Hematopoietic multipotent progenitor cell treated with erythropoietin and hydrocortisone succinate and interleukin-3 and kit ligand, for 6 days (in vitro differentiated cells): Measurements from ENCODE around the gene CYTH2.
"Not testable (repeated sequence)": the region's sequence is repeated elsewhere in the genome, so short reads cannot be mapped to it uniquely, and the experiment has no call there.

Experiments used
- DNase-seq: peaks from one replicate; pipeline ENCODE4 v3.0.0-alpha.2; 2015

Gene CYTH2

DNA sequence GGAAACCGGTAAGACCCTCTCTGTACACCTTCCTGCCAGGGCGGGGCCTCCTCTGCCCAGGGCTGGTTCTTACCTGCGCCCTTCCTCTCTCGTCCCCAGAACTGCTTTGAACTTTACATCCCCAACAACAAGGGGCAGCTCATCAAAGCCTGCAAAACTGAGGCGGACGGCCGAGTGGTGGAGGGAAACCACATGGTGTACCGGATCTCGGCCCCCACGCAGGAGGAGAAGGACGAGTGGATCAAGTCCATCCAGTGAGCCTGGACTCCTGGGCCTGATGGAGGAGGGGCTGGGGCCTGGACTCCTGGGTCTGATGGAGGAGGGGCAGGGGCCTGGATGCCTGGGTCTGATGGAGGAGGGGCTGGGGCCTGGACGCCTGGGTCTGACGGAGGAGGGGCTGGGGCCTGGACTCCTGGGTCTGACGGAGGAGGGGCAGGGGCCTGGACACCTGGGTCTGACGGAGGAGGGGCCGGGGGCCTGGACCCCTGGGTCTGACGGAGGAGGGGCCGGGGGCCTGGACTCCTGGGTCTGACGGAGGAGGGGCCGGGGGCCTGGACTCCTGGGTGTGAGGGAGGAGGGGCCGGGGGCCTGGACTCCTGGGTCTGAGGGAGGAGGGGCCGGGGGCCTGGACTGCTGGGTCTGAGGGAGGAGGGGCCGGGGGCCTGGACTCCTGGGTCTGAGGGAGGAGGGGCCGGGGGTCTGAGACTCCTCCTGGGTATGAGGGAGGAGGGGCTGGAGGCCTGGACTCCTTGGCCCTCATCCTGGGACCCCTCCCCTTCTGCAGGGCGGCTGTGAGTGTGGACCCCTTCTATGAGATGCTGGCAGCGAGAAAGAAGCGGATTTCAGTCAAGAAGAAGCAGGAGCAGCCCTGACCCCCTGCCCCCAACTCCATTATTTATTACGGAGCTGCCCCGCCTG is 9.4 kb downstream of the CYTH2 start:
- DNase-seq, result no peak

DNA sequence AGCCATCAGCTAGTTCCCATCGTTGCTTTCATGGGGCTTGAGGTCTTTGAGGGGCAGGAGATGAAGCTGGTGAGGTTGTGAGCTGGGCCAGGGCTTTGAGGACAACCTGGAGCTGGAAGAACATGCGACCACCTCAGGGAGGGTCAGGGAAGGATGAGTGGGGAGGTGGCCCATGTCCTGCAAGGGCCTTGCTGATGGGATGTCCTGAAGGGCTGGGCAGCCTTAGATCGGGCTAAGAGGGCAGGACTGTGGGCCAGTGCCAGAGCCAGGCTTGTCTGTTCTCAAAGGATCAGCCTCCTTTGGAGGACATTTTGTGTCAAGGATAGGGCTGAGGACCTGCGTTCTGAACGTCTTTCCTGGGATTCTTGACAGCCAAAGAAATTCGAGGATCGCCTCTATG is 10.5 kb downstream of the CYTH2 start:
- DNase-seq, result no peak

DNA sequence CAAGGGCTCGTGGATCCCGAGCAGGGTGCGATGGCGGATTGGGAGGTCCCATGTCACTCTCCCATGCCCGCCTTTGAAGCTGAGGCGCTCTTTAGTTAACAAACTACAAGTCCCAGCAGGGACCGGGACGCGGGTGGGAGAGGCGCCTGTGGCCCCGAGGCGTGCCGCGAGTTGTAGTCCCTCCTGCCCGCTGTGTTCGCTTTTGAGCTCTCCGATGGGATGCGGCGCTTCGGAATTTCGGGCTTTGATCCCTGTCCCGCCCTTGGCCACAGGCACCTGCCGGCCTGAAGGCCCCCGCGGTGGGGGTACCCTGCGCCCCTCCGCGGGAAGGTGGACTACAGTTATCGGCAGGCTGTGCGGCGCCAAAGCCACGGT is 11.0 kb downstream of the CYTH2 start:
- DNase-seq, result peak; percentile 72

DNA sequence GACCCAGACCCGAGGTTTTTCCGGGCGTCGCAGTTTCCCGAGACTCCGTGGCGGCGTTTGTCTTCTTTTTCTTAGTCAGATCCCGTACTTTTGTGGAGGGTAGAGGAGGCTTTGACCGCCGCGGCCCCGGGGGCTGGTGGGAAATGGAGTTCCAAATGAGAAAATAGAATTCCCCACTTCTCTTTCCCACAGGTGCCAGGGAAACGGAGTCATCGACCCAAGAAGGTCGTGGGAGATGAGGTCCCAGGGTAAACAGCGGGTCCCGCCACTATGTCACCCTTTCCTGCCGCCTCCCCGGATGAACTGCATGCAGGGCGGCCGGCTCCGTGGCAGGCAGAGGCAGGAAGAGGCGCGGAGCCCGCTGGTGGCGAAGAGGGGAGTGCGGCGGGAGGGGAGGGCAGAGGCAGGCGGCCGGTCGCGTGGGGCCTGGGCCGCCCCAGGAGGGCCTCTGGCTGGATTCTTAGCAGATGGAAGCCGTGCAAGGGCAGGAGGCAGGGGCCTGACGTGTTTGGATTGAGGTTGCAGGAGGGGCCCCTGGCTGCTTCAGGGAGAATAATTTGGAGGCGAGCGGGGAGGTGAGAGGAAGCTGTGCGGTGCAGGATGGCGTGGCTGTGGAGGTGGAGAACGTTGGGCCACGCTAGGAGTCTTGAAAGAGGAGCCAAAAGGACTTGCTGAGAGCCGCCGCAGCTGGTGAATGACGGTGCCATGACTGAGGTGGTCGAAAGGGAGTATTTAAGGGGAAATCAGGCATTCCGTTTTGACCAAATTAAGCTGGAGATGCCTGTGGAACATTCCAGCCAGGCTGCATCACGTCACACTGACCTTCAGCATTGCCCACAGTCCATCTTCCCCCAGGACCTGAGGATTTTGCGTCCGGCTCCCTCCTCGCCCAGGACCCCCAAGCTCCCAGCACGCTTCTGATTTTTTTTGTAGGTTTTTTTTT is 11.7 kb downstream of the CYTH2 start:
- peak; percentile 54 for DNase-seq

DNA sequence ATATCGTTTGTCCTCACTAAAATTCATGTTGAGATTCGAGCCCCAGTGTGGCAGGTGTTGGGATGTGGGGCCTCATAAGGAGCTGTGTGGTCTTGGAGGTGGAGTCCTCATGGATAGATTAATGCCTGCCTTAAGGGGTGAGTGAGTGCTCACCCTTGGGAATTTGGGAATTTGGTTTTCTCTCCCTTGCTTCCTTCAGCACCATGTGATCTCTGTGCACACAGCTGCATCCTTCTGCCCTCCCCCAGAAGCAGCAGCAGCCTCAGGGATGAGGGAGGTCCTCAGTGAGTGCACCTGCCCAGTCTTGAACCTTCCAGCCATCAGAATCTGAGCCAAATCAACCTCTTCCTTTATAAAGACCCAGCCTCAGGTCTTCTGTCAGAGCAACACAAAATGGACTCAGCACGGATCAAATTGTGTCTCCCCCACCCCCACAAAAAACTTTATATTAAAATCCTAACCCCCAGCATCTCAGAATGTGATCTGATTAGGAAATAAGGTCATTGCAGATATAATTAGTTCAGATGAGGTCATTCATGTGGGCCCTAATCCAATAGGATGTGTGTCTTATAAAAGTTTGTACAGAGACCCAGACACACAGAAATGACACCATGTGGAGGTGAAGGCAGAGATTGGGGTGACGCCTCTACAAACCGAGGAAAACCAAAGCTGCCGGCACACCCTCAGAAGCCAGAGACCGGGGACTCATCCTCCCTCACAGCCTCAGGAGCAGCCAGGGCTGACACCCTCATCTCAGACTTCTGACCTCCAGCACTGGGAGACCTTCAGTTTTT is 12.9 kb downstream of the CYTH2 start:
- no peak for DNase-seq

DNA sequence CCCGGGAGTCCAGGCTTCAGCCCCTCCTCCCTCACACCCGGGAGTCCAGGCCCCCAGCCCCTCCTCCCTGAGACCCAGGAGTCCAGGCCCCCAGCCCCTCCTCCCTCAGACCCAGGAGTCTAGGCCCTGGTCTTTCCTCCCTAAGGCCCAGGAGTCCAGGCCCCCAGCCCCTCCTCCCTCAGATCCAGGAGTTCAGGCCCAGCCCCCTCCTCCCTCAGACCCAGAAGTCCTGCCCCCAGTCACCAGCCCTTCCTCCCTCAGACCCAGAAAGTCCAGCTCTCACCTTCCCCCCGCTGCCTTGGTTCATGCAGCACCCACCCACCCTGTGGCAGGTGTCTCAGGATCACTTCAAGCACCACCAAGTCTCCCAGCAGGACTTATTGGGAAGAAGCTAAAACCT is 14.1 kb downstream of the CYTH2 start:
- DNase-seq, result no peak

DNA sequence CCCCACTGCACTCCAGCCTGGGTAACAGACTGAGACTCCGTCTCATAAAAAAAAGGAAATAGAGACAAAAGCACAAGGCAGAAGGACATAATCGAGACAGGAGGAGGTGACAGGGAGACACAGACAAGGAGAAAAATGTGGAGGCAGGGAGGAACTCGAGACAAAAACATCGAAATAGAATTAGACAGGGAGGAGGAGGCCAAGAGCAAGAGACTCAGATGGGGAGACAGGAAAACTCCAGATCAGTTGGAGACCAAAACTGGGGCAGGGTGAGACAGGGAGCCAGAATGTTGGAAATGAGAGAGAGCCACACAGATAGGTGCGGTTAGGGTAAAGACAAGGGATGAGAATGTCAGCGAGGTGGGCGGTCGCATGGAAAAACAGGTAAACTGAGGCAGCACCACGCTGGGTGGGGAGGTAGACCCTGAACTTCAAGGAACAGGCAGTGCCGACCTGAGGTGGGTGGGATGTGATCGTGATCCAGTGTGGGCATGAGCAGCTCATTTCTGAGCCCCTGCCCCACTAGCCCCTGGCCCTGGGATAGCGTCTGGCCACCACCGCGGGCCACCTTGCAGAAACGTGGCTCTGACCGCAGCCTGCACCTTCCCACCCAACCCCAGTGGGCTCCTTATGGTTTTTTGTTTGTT is 15.2 kb downstream of the CYTH2 start:
- no peak for DNase-seq

DNA sequence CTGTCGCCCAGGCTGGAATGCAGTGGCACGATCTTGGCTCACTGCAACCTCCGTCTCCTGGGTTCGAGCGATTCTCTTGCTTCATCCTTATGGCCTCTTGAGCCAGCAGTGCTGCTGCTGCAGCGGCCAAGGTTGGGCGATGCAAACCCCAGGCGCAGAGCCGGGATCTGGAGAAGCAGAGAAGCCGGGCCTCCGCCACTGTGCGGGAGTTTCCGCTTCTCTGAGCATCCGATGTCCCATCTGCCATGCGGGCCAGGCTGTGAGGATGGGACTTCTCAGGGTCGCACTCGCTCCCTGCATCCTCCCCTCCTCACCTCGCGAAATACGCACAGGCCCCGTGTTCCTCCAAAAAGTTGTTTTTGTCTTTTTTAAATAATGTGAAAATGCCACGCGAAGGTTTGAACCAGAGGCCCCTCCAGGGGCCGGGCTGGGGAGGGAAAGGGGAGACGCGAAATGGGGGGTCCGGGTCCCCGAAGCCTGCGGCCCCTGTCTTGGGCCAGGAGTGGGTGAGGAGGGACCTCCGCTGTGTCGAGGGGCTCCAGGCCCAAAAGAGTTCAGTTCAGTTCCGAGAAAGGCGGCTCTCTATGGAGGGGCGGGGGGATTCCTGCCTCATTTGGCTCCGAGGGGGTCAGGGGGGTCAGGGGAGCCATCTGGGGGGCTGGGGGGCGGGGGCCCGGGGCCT is 15.9 kb downstream of the CYTH2 start:
- no peak for DNase-seq

DNA sequence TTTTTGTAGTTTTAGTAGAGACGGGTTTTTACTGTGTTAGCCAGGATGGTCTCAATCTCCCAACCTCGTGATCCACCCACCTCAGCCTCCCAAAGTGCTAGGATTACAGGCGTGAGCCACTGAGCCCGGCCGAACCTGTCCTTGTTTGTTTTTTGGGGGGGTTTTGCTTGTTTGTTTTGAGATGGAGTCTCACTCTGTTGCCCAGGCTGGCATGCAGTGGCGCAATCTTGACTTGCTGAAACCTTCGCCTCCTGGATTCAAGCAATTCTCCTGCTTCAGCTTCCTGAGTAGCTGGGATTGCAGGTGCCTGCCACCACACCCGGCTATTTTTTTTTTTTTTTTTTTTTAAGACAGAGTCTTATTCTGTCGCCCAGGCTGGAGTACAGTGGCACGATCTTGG is 17.5 kb downstream of the CYTH2 start:
- DNase-seq, result not testable (repeated sequence)

DNA sequence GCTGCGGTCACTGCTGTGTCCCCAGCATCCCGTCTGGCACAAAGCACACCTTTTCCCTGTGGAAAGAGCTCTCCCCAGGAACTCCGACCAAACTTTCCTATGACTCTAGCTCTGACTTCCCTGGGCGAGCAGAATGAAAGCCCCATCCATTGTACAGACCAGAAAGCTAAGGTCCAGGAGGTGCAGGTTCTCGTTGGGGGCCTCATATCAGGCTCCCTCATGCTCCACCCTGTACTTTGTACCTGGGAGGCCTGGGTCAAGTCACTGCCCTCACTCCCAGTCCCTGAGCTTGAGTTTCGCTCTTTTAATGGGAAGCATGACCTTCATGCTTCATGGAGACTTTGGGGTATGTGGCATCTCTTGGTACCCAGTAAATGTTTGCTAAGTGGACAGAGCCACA is 18.4 kb downstream of the CYTH2 start:
- DNase-seq, result no peak

DNA sequence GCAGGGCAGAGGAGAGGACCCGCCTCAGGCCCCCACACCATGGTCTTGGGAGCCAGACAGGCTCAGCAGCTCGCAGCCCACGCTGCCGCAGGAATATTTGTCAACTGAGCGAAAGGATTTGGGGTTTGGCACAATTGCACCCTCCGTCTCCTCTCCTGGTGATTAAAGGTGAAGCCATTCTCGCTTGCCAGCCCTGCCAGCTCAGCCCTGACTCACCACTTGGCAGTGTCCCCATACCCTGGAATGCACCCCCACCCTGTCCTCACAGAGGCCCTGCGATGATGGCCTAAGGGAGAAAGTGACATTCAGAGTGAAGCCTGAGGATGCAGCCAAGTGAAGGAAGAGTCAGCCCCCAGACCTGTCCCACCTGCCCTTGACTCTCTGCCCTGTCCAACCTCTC is 18.8 kb downstream of the CYTH2 start:
- DNase-seq, result peak; percentile 54

DNA sequence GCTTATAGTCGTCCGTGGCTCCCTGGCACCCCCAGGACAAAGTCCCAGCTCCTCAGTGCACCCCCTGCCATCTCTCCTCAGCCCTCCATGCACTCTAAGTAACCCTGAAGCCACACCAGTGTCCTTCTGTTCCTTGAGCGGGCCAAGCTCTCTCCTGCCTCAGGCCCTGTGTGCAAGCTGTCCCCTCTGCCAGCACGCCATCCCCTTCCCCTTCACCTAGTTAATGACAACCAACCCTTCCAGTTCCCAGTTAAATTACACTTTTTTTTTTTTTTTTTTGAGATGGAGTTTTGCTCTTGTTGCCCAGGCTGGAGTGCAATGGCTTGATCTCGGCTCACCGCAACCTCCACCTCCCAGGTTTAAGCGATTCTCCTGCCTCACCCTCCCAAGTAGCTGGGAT is 19.3 kb downstream of the CYTH2 start:
- not testable (repeated sequence) for DNase-seq

DNA sequence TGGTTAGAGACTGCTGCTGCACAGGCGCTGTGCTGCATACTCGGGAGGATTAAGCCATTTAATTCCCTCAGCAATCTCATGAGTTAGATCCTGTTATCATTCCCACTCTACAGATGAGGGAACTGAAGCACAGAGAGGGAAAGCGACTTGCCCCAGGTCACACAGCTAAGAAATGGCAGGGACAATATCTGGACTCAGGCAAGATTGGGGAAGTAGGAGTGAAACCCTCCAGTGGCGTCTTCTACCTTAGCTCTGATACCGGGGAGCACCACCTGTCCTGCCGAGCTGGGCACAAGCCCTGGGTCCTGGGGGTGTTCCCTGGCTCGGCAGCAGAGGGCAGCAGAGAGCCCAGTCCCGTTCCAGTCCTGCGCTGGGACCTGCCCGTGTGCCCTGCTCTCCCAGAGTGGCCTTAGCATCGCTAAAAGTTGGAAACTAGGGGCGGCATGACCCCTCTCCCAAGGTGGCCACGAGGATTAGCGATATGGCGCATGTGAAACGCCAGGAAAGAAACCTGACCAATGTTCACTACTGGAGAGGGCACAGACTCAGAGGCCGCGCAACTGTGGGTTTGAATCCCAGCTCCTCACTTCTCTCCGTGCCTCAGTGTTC is 20.5 kb downstream of the CYTH2 start:
- DNase-seq, result peak; percentile 85

DNA sequence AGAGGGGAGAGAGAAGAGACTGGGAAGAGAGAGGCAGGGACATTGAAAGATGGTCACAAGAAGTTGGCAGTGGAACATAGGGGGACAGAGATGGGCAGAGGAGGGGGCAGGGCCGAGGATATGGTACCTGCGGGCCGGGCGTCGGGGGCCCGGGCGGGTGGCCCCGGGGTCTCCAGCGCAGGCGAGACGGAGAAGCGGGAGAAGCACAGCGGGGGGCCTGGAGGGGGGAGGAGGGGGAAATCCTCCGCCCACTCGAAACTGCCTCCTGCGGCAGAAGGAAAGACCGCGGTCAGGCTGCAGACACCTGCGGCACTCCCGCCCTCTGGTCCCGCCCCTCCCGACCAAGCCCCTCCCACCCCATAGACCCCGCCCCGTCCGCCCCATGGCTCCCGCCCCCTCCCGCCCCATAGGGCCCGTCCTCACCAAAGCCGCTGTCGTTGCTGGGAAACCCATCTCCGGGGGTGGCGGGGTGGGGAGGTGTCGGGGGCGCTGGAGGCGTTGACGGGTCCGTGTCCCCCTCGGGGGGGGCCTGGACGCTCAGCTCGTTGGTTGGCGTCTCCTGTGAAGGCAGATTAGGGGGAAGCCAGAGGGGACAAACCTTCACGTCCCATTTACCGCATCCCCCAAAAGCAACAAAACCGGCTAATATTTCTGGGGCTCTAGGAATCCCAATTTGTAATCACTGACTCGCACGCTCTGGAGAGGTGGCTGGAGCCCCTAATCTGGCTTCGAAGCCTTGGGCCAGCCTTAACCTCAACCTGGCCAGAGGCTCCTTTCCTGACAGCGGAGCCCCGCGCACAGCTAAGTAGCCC is 22.0 kb downstream of the CYTH2 start:
- peak; percentile 81 for DNase-seq

DNA sequence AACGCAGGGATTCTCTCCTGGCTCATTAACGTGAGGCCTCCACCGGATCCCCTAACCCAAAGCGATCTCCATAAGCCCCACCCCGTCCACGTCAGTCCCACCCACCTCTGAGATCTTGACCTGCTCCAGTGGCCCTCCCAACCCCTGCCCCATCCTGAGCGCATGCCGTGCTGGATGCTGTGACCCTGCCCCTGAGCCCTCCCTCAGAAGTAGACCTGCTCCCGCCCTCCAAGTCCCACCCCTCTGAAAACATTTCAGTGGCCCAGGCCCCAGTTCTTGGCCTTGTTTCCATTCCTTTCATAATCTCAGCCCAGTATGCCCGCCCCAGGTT is 22.6 kb downstream of the CYTH2 start:
- DNase-seq, result no peak

DNA sequence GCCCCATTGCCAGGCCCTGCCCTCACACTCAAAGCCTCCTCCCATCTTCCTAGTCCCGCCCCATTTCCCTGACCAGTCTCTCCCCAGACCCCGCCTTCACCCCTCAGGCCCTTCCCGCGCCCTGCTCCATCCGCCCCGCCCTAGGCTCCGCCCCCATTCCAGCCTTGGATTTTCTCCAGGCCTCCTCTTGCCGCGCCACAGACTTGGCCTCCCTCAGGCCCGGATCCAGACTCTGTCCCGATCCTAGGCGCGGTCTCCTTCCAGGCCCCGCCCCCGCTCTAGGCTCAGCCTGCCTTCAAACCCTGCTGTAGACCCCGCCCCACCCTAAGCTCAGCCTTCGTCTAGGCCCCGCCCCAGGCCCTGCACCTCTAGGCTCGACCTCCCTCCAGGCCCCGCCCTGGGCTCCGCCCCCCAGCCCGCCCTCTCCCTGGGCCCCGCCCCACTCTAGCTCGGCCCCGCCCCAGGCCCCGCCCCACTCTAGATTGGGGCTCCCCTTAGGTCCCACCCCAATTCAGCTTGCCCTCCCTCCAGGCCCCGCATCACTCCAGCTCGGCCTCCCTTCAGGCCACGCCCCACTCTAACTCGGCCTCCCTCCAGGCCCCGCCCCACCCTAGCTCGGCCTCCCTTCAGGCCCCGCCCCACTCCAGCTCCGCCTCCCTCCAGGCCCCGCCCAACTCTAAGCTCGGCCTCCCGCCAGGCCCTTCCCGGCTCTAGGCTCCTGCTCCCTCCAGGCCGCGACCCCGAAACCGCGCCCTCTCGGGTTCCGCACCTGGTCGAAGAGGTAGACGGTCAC is 24.0 kb downstream of the CYTH2 start:
- DNase-seq, result peak; percentile 99

DNA sequence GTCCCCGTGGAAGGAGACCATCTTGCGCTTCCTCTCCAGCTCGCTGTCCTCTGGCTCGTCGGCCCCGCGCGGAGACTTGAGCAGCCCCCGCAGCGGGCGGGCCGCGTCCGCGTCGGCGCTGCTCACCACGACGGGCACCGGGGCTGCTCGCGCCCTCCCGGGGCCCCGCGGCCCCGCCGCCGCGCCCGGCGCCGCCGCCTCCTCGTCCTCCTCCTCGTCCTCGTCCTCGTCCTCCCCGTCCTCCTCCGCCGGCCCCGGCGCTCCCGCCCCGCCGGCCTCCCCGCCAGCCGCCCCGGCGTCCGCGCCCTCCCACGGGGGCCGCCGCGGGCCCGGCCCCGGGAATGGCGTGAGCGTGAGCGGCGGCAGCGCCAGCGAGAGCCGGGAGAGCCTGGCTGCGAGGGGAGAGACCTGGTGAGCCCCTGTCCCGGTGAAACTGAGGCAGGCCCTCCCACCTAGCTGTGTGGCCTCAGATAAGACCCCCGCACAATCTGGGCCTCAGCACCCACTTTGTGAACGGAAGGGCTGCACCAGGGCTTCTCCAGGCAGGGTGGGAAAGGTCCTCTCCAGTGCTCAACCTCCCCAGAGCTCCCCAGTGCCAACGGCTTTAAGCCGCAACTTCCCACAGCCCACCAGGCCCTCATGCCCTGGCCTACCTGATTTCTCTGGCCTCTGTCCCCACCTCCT is 24.7 kb downstream of the CYTH2 start:
- DNase-seq, result no peak

DNA sequence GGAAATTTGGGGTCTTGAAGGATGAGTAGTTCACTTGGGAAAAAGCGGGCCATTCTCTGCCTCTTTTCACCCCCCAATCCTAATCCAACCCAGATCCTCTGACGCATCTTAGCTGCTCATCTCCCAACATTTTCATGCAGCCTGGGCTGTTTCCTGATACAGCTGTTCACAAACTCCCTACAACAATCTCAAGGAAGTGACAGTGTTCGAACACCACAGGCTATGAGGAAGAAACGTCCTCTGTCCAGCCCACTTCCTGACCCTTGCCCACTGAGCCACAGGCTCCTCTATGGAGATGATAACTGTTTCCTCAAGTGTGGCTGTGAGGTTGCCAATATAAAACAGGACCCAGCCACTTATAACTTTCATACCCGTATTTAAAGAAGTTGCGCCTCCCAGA is 26.2 kb downstream of the CYTH2 start:
- DNase-seq, result peak; percentile 51
